Immature natural killer cell (primary cell): ENCODE measurements around the gene HDDC2. TPM values are rescaled to one million over a fixed set of nuclear protein-coding genes. Genes with fewer than 3 reads are reported as not detected.

Experiments used
- DNase-seq, 3 donors: peaks; one replicate each; pipeline ENCODE4 v3.0.0; 2022; ENCODE audit warnings: mixed read lengths in 1 of 3
- H3K27ac Mint-ChIP-seq, 6 donors: one replicate each; pipeline ENCODE4 v1.8.0; 2020; ENCODE audit warnings: mixed read lengths in 6 of 6, mild to moderate bottlenecking in 5 of 6, inconsistent platforms in 4 of 6, moderate library complexity in 3 of 6
- H3K27me3 Mint-ChIP-seq, 3 donors: one replicate each; pipeline ENCODE4 v1.8.0; 2020 to 2021; ENCODE audit warnings: low read depth in 3 of 3, mild to moderate bottlenecking in 3 of 3, mixed read lengths in 3 of 3, moderate library complexity in 3 of 3, inconsistent platforms in 1 of 3
- H3K36me3 Mint-ChIP-seq, 3 donors: one replicate each; pipeline ENCODE4 v1.8.0; 2020; ENCODE audit warnings: mixed read lengths in 3 of 3, inconsistent platforms in 2 of 3, mild to moderate bottlenecking in 2 of 3
- H3K4me1 Mint-ChIP-seq, 2 donors: one replicate each; pipeline ENCODE4 v1.8.0; 2020; ENCODE audit warnings: inconsistent platforms in 2 of 2, mild to moderate bottlenecking in 2 of 2, mixed read lengths in 2 of 2, moderate library complexity in 1 of 2
- H3K4me3 Mint-ChIP-seq, 5 donors: one replicate each; pipeline ENCODE4 v1.8.0; 2020; ENCODE audit warnings: mild to moderate bottlenecking in 5 of 5, mixed read lengths in 5 of 5, inconsistent platforms in 3 of 5, moderate library complexity in 3 of 5
- H3K9me3 Mint-ChIP-seq, 6 donors: one replicate each; pipeline ENCODE4 v1.8.0; 2020; ENCODE audit warnings: mild to moderate bottlenecking in 6 of 6, mixed read lengths in 6 of 6, inconsistent platforms in 4 of 6, moderate library complexity in 3 of 6
- polyA plus RNA-seq, 3 donors: library from polyadenylated mRNA; unstranded; fragments of 300-500 nt; fragmentation: Illumina TruSeq; gene quantifications; one replicate each; pipeline ENCODE4 v1.2.3, GENCODE V29; 2021

The HDDC2 gene
- polyA plus RNA-seq, 3 donors from 2014 or later: 175 to 238 (median 228) TPM

GRCh38 chr6:125255201-125255600 is 46.6 kb downstream of the HDDC2 start:
- peaks cover 0 to 5% (median 3%) of the 10 kb centered on the region in 3 donors for H3K27me3 Mint-ChIP-seq
- H3K4me3 Mint-ChIP-seq: no peak overlapping the region
- no peaks in the 10 kb centered on the region for H3K36me3 Mint-ChIP-seq
- peaks cover 4 to 8% of the 10 kb centered on the region in 2 donors for H3K4me1 Mint-ChIP-seq
- H3K27ac Mint-ChIP-seq: no peak overlapping the region
- no peak for DNase-seq
- no peaks in the 10 kb centered on the region for H3K9me3 Mint-ChIP-seq

GRCh38 chr6:125254321-125254720 is 47.4 kb downstream of the HDDC2 start:
- Mint-ChIP-seq H3K9me3 (no peaks in the 10 kb centered on the region), H3K4me3 (no peak overlapping the region), H3K4me1 (peaks cover 4 to 8% of the 10 kb centered on the region in 2 donors), H3K36me3 (no peaks in the 10 kb centered on the region), H3K27ac (no peak overlapping the region), H3K27me3 (peaks cover 0 to 5% (median 3%) of the 10 kb centered on the region in 3 donors)
- no peak for DNase-seq

GRCh38 chr6:125253881-125254280 is 47.9 kb downstream of the HDDC2 start:
- H3K27ac Mint-ChIP-seq: no peak overlapping the region
- H3K9me3 Mint-ChIP-seq: no peaks in the 10 kb centered on the region
- H3K27me3 Mint-ChIP-seq: peaks cover 0 to 5% (median 3%) of the 10 kb centered on the region in 3 donors
- H3K36me3 Mint-ChIP-seq: no peaks in the 10 kb centered on the region
- DNase-seq: no peak
- no peak overlapping the region for H3K4me3 Mint-ChIP-seq
- peaks cover 4 to 8% of the 10 kb centered on the region in 2 donors for H3K4me1 Mint-ChIP-seq

GRCh38 chr6:125252891-125253290 is 48.9 kb downstream of the HDDC2 start:
- H3K4me1 Mint-ChIP-seq: peaks cover 4 to 8% of the 10 kb centered on the region in 2 donors
- no peaks in the 10 kb centered on the region for H3K9me3 Mint-ChIP-seq
- DNase-seq: no peak
- no peak overlapping the region for H3K4me3 Mint-ChIP-seq
- no peaks in the 10 kb centered on the region for H3K36me3 Mint-ChIP-seq
- peak overlapping the region in 1 of 6 donors; percentile 15 for H3K27ac Mint-ChIP-seq
- H3K27me3 Mint-ChIP-seq: peaks cover 0 to 5% (median 3%) of the 10 kb centered on the region in 3 donors

GRCh38 chr6:125251516-125252220 is 50.1 kb downstream of the HDDC2 start:
- peak overlapping the region in 4 of 5 donors; percentile 19 to 55 (median 25) for H3K4me3 Mint-ChIP-seq
- peak overlapping the region in 5 of 6 donors; percentile 37 to 77 (median 51) for H3K27ac Mint-ChIP-seq
- peaks cover 0 to 5% (median 5%) of the 10 kb centered on the region in 3 donors for H3K27me3 Mint-ChIP-seq
- H3K9me3 Mint-ChIP-seq: peaks cover 0 to under 1% (median 0%) of the 10 kb centered on the region in 6 donors
- H3K36me3 Mint-ChIP-seq: peaks cover 0 to 6% (median 0%) of the 10 kb centered on the region in 3 donors
- H3K4me1 Mint-ChIP-seq: peaks cover 4 to 8% of the 10 kb centered on the region in 2 donors
- DNase-seq: no peak

GRCh38 chr6:125250511-125250910 is 51.3 kb downstream of the HDDC2 start:
- no peak for DNase-seq
- Mint-ChIP-seq H3K27me3 (peaks cover 0 to 6% (median 5%) of the 10 kb centered on the region in 3 donors), H3K9me3 (peaks cover 0 to 2% (median 0%) of the 10 kb centered on the region in 6 donors)

GRCh38 chr6:125248136-125248535 is 53.6 kb downstream of the HDDC2 start:
- Mint-ChIP-seq H3K27me3 (peaks cover 0 to 3% (median 2%) of the 10 kb centered on the region in 3 donors), H3K27ac (no peak overlapping the region), H3K4me1 (peaks cover 4 to 8% of the 10 kb centered on the region in 2 donors), H3K4me3 (no peak overlapping the region), H3K36me3 (peaks cover 3 to 15% (median 5%) of the 10 kb centered on the region in 3 donors), H3K9me3 (peaks cover 3 to 10% (median 7%) of the 10 kb centered on the region in 6 donors)
- no peak for DNase-seq

More at GRCh38 chr6:125250511-125250910, 51.3 kb downstream of the HDDC2 start:
- Mint-ChIP-seq H3K27ac (no peak overlapping the region), H3K4me3 (no peak overlapping the region), H3K4me1 (peaks cover 4 to 8% of the 10 kb centered on the region in 2 donors), H3K36me3 (peaks cover 0 to 10% (median 0%) of the 10 kb centered on the region in 3 donors)

- peaks cover 0 to 2% of the 10 kb centered on the region in 2 donors for H3K4me1 Mint-ChIP-seq
- no peak overlapping the region for H3K4me3 Mint-ChIP-seq
- DNase-seq: no peak
- H3K36me3 Mint-ChIP-seq: peaks cover 9 to 22% (median 11%) of the 10 kb centered on the region in 3 donors
- no peak overlapping the region for H3K27ac Mint-ChIP-seq
- H3K27me3 Mint-ChIP-seq: peaks cover 0 to 3% (median 0%) of the 10 kb centered on the region in 3 donors
- peaks cover 16 to 26% (median 19%) of the 10 kb centered on the region in 6 donors for H3K9me3 Mint-ChIP-seq
Observed at GRCh38 chr6:125246566-125246965, 55.2 kb downstream of the HDDC2 start.

- Mint-ChIP-seq H3K9me3 (peaks cover 24 to 34% (median 26%) of the 10 kb centered on the region in 6 donors), H3K4me3 (no peak overlapping the region)
Observed at GRCh38 chr6:125245523-125246264, 56.1 kb downstream of the HDDC2 start.

GRCh38 chr6:125245109-125245508 is 56.7 kb downstream of the HDDC2 start:
- DNase-seq: no peak
- H3K9me3 Mint-ChIP-seq: peaks cover 29 to 40% (median 31%) of the 10 kb centered on the region in 6 donors
- peaks cover 0 to 3% (median 2%) of the 10 kb centered on the region in 3 donors for H3K27me3 Mint-ChIP-seq
- peaks cover 19 to 29% (median 21%) of the 10 kb centered on the region in 3 donors for H3K36me3 Mint-ChIP-seq
- H3K27ac Mint-ChIP-seq: no peak overlapping the region
- no peaks in the 10 kb centered on the region for H3K4me1 Mint-ChIP-seq
- H3K4me3 Mint-ChIP-seq: no peak overlapping the region

More at GRCh38 chr6:125245523-125246264, 56.1 kb downstream of the HDDC2 start:
- no peak overlapping the region for H3K27ac Mint-ChIP-seq
- no peaks in the 10 kb centered on the region for H3K4me1 Mint-ChIP-seq
- peaks cover 18 to 26% (median 19%) of the 10 kb centered on the region in 3 donors for H3K36me3 Mint-ChIP-seq
- DNase-seq: no peak
- H3K27me3 Mint-ChIP-seq: peaks cover 0 to 3% (median 1%) of the 10 kb centered on the region in 3 donors

- H3K9me3 Mint-ChIP-seq: peaks cover 18 to 33% (median 28%) of the 10 kb centered on the region in 6 donors
- no peak for DNase-seq
- peaks cover 13 to 18% (median 13%) of the 10 kb centered on the region in 3 donors for H3K36me3 Mint-ChIP-seq
- no peaks in the 10 kb centered on the region for H3K4me1 Mint-ChIP-seq
- H3K4me3 Mint-ChIP-seq: no peak overlapping the region
- peaks cover 0 to 4% (median 2%) of the 10 kb centered on the region in 3 donors for H3K27me3 Mint-ChIP-seq
- H3K27ac Mint-ChIP-seq: no peak overlapping the region
Observed at GRCh38 chr6:125237764-125238163, 64.0 kb downstream of the HDDC2 start.

GRCh38 chr6:125236536-125237327 is 65.0 kb downstream of the HDDC2 start:
- DNase-seq: no peak
- Mint-ChIP-seq H3K27me3 (peaks cover 0 to 4% (median 2%) of the 10 kb centered on the region in 3 donors), H3K27ac (no peak overlapping the region), H3K4me3 (no peak overlapping the region), H3K36me3 (peaks cover 11 to 16% (median 11%) of the 10 kb centered on the region in 3 donors), H3K4me1 (no peaks in the 10 kb centered on the region), H3K9me3 (peaks cover 11 to 25% (median 18%) of the 10 kb centered on the region in 6 donors)

GRCh38 chr6:125233202-125233601 is 68.6 kb downstream of the HDDC2 start:
- no peak overlapping the region for H3K4me3 Mint-ChIP-seq
- no peak for DNase-seq
- H3K4me1 Mint-ChIP-seq: no peaks in the 10 kb centered on the region
- H3K9me3 Mint-ChIP-seq: no peaks in the 10 kb centered on the region
- peaks cover 0 to 3% (median 0%) of the 10 kb centered on the region in 3 donors for H3K27me3 Mint-ChIP-seq
- no peak overlapping the region for H3K27ac Mint-ChIP-seq
- H3K36me3 Mint-ChIP-seq: no peaks in the 10 kb centered on the region
